ENCODE data around the gene AKAP13. TPM values are rescaled to one million over a fixed set of nuclear protein-coding genes. Genes with fewer than 3 reads are reported as not detected.

The AKAP13 gene
- total RNA-seq, 2 experiments from 2014 or later: 282 to 304 TPM

DNA sequence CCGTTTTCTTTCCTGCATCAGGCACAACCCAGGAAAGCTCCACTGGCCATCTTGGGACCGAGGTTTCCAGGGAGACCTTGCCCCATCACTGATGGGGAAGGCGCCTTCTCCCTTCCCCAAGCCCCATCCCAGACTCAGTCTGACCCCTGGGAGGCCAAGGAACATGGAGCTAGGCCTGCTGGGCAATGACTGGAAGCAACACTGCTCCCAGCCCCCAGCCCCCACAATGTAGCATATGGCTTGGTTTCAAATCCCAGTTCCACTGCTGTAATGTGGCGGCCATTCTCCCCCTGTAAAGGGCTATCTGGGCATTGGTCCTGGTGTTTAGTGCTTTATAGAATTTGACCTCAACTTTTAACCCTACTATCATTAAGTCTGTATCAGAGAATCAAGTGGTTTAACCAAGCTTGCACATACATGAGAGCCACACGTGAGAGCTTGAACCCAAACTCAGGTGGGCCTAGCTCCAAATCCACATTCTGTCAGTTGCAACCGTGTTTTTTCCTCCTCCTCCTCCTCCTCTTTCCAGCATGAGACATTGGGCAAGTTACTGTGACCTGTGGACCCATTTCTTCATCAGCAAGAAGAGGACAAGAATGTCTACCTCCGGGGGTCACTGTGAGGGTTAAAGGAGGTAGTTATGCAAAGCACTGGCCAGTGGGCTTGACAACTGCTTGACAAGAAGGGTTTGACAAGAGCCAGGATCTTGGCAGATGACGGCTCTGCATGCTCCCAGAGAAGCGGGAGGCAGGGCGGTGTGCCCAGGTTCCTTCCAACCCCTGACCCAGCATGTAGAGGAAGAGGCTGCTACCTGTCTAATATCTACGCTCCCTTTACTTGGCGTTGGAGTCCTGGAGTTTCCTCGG, 376.9 kb downstream of the AKAP13 start:
- no peak overlapping the region for H3K27ac Mint-ChIP-seq

DNA sequence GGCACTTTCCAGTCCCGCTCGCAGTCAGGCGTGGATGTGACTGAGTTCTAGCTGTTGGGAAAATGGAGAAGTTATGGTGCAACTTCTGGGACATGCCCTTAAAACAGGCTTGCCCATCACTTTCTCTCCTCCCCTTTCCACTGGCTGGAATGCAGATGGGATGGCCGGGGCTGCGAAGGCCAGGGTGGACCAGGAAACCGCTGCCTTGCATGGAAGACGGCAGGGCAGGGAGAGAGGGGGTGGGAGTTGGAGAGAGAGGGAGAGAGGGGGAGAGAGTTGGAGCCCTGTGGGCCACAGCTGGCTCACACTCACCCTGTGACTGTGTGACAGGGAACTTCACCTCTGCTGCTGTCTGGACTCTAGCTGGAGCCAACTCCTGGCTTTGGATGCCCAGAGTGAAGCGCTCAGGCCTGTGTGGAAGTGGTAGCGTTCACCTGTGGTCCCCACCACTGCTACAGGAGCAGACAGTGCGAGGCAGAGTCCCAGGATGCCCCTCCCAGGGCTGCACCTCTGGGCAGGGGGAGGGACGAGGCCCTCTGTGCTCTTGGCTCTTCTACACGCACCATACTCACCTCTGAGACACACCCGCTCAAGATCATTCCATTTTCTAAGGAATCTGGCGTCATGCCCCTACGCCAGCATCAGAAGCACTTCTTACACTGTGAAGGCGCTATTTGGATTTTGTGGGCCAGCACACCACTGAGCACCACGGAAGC, 377.7 kb downstream of the AKAP13 start:
- intact Hi-C loops (cut with DNase I, micrococcal nuclease): no loop called here
- Mint-ChIP-seq H3K4me1 (ENCODE audit: low read depth) (peaks cover 16% of the 10 kb centered on the region), H3K36me3 (ENCODE audit: low read depth) (peaks cover 16% of the 10 kb centered on the region), H3K4me3 (no peak overlapping the region), H3K27ac (no peak overlapping the region), H3K27me3 (no peaks in the 10 kb centered on the region), H3K9me3 (no peaks in the 10 kb centered on the region)
- ATAC-seq (ENCODE audit: poor library complexity): no peak
- peaks cover 16% of the 10 kb centered on the region for H3K36me3 ChIP-seq (ENCODE audit: insufficient read depth, low read length)
- H3K9me3 ChIP-seq (ENCODE audit: control insufficient read depth in 1 of 2, insufficient read depth in 1 of 2, low read length in 2 of 2): no peaks in the 10 kb centered on the region
- ChIA-PET POLR2A (no interaction called here), CTCF (no interaction called here)
- H3K4me3 ChIP-seq (ENCODE audit: low read length): no peak overlapping the region
- no peak overlapping the region for H3K27ac ChIP-seq (ENCODE audit: low read depth in 1 of 2, low read length in 2 of 2)
- TF ChIP-seq, protein P1, sequence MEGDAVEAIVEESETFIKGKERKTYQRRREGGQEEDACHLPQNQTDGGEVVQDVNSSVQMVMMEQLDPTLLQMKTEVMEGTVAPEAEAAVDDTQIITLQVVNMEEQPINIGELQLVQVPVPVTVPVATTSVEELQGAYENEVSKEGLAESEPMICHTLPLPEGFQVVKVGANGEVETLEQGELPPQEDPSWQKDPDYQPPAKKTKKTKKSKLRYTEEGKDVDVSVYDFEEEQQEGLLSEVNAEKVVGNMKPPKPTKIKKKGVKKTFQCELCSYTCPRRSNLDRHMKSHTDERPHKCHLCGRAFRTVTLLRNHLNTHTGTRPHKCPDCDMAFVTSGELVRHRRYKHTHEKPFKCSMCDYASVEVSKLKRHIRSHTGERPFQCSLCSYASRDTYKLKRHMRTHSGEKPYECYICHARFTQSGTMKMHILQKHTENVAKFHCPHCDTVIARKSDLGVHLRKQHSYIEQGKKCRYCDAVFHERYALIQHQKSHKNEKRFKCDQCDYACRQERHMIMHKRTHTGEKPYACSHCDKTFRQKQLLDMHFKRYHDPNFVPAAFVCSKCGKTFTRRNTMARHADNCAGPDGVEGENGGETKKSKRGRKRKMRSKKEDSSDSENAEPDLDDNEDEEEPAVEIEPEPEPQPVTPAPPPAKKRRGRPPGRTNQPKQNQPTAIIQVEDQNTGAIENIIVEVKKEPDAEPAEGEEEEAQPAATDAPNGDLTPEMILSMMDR (IDR thresholded peaks at IDR 0.05): no peak
- peaks cover 5% of the 10 kb centered on the region for H3K4me1 ChIP-seq (ENCODE audit: insufficient read depth, low read length)
- no peaks in the 10 kb centered on the region for H3K27me3 ChIP-seq (ENCODE audit: control insufficient read depth in 1 of 2, insufficient read depth in 2 of 2, low read length in 2 of 2)
- DNase-seq: no peak

More for the DNA sequence above, 376.9 kb downstream of the AKAP13 start:
- H3K36me3 Mint-ChIP-seq (ENCODE audit: low read depth): peaks cover 16% of the 10 kb centered on the region
- H3K9me3 ChIP-seq (ENCODE audit: control insufficient read depth in 1 of 2, insufficient read depth in 1 of 2, low read length in 2 of 2): no peaks in the 10 kb centered on the region
- peaks cover 24% of the 10 kb centered on the region for H3K4me1 Mint-ChIP-seq (ENCODE audit: low read depth)
- ChIA-PET POLR2A (no interaction called here), CTCF (interaction anchor here (0.6 kb wide), 1 partner anchor 1065 kb away, joined by 3 read pairs; no protein-coding TSS in a partner anchor)
- no peak overlapping the region for H3K27ac ChIP-seq (ENCODE audit: low read depth in 1 of 2, low read length in 2 of 2)
- peaks cover 10% of the 10 kb centered on the region for H3K4me1 ChIP-seq (ENCODE audit: insufficient read depth, low read length)
- no peak overlapping the region for H3K4me3 Mint-ChIP-seq
- no peak overlapping the region for H3K4me3 ChIP-seq (ENCODE audit: low read length)
- TF ChIP-seq, protein P1 (IDR thresholded peaks at IDR 0.05): no peak
- intact Hi-C loops (cut with DNase I, micrococcal nuclease): no loop called here
- DNase-seq (peak in 1 of 14 experiments; percentile 22), ATAC-seq (ENCODE audit: poor library complexity) (no peak)
- H3K27me3 ChIP-seq (ENCODE audit: control insufficient read depth in 1 of 2, insufficient read depth in 2 of 2, low read length in 2 of 2): no peaks in the 10 kb centered on the region
- peaks cover 14% of the 10 kb centered on the region for H3K36me3 ChIP-seq (ENCODE audit: insufficient read depth, low read length)
- no peaks in the 10 kb centered on the region for H3K27me3 Mint-ChIP-seq
- no peaks in the 10 kb centered on the region for H3K9me3 Mint-ChIP-seq

GRCh38 chr15:85758655-85758978, 378.2 kb downstream of the AKAP13 start:
- CTCF ChIA-PET: no interaction called here
- TF ChIP-seq, protein P1 (IDR thresholded peaks at IDR 0.05): no peak
- peaks cover 20% of the 10 kb centered on the region for H3K36me3 ChIP-seq (ENCODE audit: insufficient read depth, low read length)

More at GRCh38 chr15:85758655-85758978, 378.2 kb downstream of the AKAP13 start:
- no peaks in the 10 kb centered on the region for H3K9me3 ChIP-seq (ENCODE audit: control insufficient read depth in 1 of 2, insufficient read depth in 1 of 2, low read length in 2 of 2)
- no peaks in the 10 kb centered on the region for H3K27me3 ChIP-seq (ENCODE audit: control insufficient read depth in 1 of 2, insufficient read depth in 2 of 2, low read length in 2 of 2)
- Mint-ChIP-seq H3K4me1 (ENCODE audit: low read depth) (peaks cover 11% of the 10 kb centered on the region), H3K27ac (no peak overlapping the region), H3K27me3 (no peaks in the 10 kb centered on the region), H3K4me3 (no peak overlapping the region), H3K9me3 (no peaks in the 10 kb centered on the region), H3K36me3 (ENCODE audit: low read depth) (peaks cover 20% of the 10 kb centered on the region)
- no peak overlapping the region for H3K27ac ChIP-seq (ENCODE audit: low read depth in 1 of 2, low read length in 2 of 2)
- DNase-seq (no peak), ATAC-seq (ENCODE audit: poor library complexity) (no peak)
- POLR2A ChIA-PET: no interaction called here
- H3K4me1 ChIP-seq (ENCODE audit: insufficient read depth, low read length): peaks cover 2% of the 10 kb centered on the region
- no peak overlapping the region for H3K4me3 ChIP-seq (ENCODE audit: low read length)
- intact Hi-C loops (cut with DNase I, micrococcal nuclease): no loop called here
